ENCODE measurements around the gene KBTBD12.
"Not testable (repeated sequence)": the region's sequence is repeated elsewhere in the genome, so short reads cannot be mapped to it uniquely, and the experiment has no call there.

Gene KBTBD12, protein sequence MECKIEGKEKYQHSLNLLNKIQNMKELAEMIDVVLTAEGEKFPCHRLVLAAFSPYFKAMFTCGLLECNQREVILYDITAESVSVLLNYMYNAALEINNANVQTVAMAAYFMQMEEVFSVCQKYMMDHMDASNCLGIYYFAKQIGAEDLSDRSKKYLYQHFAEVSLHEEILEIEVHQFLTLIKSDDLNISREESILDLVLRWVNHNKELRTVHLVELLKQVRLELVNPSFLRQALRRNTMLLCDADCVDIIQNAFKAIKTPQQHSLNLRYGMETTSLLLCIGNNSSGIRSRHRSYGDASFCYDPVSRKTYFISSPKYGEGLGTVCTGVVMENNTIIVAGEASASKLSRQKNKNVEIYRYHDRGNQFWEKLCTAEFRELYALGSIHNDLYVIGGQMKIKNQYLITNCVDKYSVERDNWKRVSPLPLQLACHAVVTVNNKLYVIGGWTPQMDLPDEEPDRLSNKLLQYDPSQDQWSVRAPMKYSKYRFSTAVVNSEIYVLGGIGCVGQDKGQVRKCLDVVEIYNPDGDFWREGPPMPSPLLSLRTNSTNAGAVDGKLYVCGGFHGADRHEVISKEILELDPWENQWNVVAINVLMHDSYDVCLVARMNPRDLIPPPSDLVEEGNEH

DNA sequence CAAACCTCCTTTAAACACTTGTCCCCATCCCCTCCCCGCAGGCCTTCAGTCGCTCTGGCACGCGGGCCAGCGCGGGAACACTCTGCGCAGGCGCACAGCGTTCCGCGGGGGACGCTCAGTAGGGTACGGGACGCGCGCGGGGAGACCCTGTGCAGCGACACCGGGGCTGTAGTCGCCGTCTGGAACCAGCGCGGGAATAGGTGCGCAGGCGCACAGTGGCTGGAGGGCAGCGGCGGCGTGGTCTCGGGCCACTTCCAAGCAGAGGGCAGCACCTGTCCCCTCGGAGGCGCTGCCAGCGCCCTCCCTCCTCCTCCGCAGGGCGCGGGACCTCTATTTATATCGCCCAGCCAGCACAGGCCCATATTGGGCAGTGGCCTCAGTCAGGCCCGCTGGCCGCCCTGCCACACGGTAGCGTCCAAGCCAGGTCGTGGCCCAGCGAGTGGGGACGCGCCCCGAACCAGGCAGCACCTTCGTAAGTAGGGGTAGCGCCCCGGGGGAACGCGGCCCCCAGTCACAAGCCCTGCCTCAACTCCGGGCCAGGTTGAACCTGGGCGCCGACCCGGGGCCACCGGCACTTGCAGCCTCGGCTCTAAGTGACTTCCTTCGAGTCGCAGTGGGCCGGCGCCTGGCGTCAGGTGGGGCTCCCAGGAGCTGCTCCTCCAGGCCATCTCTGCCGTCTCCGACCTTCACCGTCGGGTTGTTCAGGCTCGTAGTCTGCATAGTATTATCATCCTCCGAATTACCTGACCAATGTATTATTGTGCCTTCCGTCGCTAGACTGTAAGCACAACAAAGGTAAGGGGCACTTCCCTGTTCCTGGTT lies at the start of gene KBTBD12:
TSS of gene KBTBD12 (plus strand) at position 118 of the 822 bp plus-strand sequence. CDS start 7,830 bp downstream, outside the sequence.
- TF ChIP-seq, protein P1, sequence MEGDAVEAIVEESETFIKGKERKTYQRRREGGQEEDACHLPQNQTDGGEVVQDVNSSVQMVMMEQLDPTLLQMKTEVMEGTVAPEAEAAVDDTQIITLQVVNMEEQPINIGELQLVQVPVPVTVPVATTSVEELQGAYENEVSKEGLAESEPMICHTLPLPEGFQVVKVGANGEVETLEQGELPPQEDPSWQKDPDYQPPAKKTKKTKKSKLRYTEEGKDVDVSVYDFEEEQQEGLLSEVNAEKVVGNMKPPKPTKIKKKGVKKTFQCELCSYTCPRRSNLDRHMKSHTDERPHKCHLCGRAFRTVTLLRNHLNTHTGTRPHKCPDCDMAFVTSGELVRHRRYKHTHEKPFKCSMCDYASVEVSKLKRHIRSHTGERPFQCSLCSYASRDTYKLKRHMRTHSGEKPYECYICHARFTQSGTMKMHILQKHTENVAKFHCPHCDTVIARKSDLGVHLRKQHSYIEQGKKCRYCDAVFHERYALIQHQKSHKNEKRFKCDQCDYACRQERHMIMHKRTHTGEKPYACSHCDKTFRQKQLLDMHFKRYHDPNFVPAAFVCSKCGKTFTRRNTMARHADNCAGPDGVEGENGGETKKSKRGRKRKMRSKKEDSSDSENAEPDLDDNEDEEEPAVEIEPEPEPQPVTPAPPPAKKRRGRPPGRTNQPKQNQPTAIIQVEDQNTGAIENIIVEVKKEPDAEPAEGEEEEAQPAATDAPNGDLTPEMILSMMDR (conservative IDR thresholded peaks at IDR 0.05), result no peak
- H3K27ac ChIP-seq, result no peak within 1 kb of the TSS; the same call in 1 of the 2 replicates

DNA sequence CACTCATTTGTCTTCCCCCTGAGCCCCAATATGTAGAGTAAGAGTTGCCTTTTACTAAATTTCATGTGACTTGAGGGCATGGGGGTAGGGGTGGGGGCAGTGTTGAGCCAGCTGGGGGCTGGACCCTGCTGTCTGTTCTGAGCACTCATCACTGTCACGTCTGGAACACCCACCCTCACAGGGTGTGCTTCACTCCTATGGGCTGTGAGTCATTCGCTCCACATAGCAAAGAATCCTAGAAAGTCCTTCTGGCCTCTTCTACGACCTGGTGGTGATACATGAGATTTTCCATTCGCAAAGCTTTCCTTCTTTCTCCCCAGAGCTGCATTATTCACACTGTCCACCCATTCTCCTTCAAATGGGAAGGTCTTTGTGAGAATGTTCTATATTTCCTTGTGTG lies 49.1 kb upstream of the KBTBD12 start:
- no peak overlapping the region for H3K27ac ChIP-seq
- TF ChIP-seq, protein P1 (conservative IDR thresholded peaks at IDR 0.05), result no peak

DNA sequence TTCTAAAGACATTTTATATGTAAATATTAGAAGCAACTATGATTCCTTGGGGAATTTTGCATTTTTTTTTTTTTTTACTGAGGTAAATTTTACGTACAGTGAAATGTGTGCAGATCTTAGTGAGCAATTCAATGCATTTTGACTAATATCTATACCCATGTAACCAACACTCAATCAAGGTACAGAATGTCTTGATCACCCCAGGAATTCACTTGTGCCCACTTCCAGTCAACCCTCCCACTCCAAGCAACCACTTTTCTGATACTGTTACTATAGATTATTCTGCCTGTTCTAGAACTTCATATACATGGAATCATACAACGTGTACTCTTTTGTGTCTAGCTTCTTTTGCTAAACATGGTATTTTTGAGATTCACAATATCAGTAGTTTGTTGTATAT lies 47.6 kb upstream of the KBTBD12 start:
- no peak overlapping the region for H3K27ac ChIP-seq
- TF ChIP-seq, protein P1 (conservative IDR thresholded peaks at IDR 0.05), result no peak

DNA sequence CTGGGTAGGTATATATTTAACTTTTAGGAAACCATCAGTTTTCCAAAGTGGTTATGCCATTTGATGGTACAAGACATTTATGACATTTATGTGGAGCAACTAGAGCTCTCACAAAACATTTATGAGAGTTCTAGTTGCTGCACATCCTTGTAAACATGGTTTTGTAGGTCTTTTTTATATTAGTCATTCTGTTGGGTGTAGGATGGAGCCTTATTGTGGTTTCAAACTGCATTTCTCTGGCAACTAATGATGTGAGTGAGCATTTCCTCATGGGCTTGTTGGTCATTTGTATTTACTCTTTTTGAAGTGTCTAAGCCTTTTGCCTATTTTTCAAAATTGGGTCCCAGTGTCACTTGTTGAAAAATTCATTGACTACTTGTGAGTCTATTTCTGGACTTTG lies 47.0 kb upstream of the KBTBD12 start:
- H3K27ac ChIP-seq, result no peak overlapping the region
- TF ChIP-seq, protein P1 (conservative IDR thresholded peaks at IDR 0.05), result no peak

DNA sequence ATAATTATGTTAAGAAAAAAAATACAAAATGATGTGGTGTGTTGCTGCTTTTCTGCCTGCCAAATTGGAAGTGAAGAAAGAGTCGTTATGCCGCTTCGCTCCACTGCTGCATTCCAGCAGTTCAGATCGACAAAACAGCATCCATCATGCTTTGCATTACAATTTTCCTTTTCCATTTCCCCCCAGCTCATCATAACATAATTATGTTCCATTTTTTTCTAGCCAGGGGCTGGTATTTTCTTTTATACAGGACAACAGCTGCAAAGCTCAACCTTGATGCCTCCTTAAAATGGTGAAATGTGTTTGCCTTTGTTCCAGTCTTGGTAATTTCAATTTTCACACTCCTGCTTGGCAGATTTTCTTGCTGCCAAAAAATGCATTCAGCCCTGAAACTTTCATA lies 44.9 kb upstream of the KBTBD12 start:
- TF ChIP-seq, protein P1 (conservative IDR thresholded peaks at IDR 0.05), result no peak
- no peak overlapping the region for H3K27ac ChIP-seq

DNA sequence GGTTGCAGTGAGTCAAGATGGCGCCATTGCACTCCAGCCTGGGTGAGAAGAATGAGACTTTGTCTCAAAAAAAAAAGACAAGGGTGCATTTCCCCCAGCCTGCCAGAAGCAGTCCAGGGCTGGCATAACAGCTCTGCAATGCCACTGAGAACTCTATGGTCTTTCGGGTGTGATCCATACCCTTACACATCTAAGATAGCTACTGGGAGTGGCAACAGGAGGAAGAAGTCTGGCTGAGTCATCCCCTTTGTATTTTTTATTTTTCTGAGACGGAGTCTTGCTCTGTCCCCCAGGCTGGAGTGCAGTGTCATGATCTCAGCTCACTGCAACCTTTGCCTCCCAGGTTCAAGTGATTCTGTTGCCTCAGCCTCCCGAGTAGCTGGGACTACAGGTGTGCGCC lies 40.9 kb upstream of the KBTBD12 start:
- not testable (repeated sequence) for H3K27ac ChIP-seq

DNA sequence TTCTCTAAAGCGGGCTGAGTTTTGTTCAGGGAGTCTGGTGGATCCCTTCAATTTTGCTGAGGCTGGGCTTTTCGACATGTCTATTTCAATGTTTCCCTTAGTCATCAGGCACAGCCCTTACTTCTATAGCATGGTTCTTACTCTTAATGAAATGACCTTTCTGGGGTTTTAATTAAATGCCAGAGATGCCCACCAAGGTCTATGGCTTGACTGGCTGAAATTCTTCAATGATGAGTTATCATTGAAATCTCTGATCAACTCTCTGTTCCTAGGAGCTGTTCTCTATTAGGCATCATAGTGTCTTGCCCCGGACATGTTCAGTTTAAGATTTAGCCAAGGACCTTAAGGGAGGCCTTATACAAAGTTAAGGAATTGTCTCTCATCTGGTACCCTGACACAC lies 33.4 kb upstream of the KBTBD12 start:
- TF ChIP-seq, protein P1 (conservative IDR thresholded peaks at IDR 0.05), result no peak
- H3K27ac ChIP-seq, result no peak overlapping the region
